ENCODE data around the gene WNT7B. TPM values are rescaled to one million over a fixed set of nuclear protein-coding genes. Genes with fewer than 3 reads are reported as not detected.

WNT7B gene
- total and polyA plus RNA-seq, 2 of the 8 experiments (the other 6 are each of a cell fraction or from before 2014, with no cell fraction given) = 0.14 to 0.24 TPM

- H3K79me2 ChIP-seq (ENCODE audit: control insufficient read depth in 1 of 2, insufficient read depth in 2 of 2, low read length in 2 of 2) = no peaks in the 10 kb centered on the region
- H4K8ac ChIP-seq (ENCODE audit: extremely low read depth, insufficient read depth, low read length) = peak overlapping the region; percentile 53; the same call in 1 of the 2 replicates
- H2BK15ac ChIP-seq (ENCODE audit: low read length) = peak overlapping the region; percentile 46; the same call in 1 of the 2 replicates
- peak overlapping the region; percentile 63 to 92 for H3K4me2 ChIP-seq (ENCODE audit: insufficient read depth in 1 of 2, low read depth in 2 of 2, low read length in 2 of 2)
- no peak overlapping the region for H3K56ac ChIP-seq (replicated peaks; ENCODE audit: insufficient read length, low read depth, low read length)
- H2BK5ac ChIP-seq (ENCODE audit: low read depth, low read length) = no peak overlapping the region; the same call in 1 of the 2 replicates
- H3K9me3 ChIP-seq (ENCODE audit: insufficient read depth in 2 of 2, low read depth in 1 of 2, low read length in 1 of 2) = peaks cover 5 to 14% of the 10 kb centered on the region in 2 experiments; a peak in 3 of 4 replicates
- DNase-seq (ENCODE audit: low read depth in 1 of 2, low spot score in 2 of 2) (no peak), FAIRE-seq (no peak)
- H3K4me1 ChIP-seq (replicated peaks in 1 of 4; ENCODE audit: control insufficient read depth in 3 of 4, insufficient read depth in 4 of 4, low read length in 3 of 4) = peaks cover 0 to 45% (median 31%) of the 10 kb centered on the region in 4 experiments; a peak in 6 of 7 replicates
- no peaks in the 10 kb centered on the region for H3K79me1 ChIP-seq (ENCODE audit: low read depth, low read length)
- H2BK120ac ChIP-seq (replicated peaks; ENCODE audit: low read depth, low read length) = no peak overlapping the region
- H4K20me1 ChIP-seq (replicated peaks in 1 of 2; ENCODE audit: control insufficient read depth in 1 of 2, insufficient read depth in 2 of 2, low read length in 2 of 2) = peaks cover 2 to 17% of the 10 kb centered on the region in 2 experiments
- peaks cover 5% of the 10 kb centered on the region; the same call in 1 of the 2 replicates for H3K23me2 ChIP-seq (ENCODE audit: low read depth, low read length)
- WGBS, 2 experiments (ENCODE audit: extremely low coverage in 1 of 2, insufficient coverage in 1 of 2, insufficient read length in 1 of 2, insufficient replicate concordance in 2 of 2, low coverage in 1 of 2, low lambda C conversion rate in 2 of 2, missing lambda C conversion rate in 1 of 2) = 5% methylated on average over 55 of the region's 66 CpGs; no CpG with 5 or more reads in 1 of the 2 experiments
- H2AFZ ChIP-seq (ENCODE audit: low read length) = no peak overlapping the region
- no peak overlapping the region for H3K4ac ChIP-seq (replicated peaks; ENCODE audit: insufficient read length, low read depth, low read length)
- H3K27me3 ChIP-seq (replicated peaks in 1 of 4; ENCODE audit: control insufficient read depth in 3 of 4, extremely low read depth in 1 of 4, insufficient read depth in 3 of 4, low read length in 3 of 4) = peaks cover 63 to 94% (median 89%) of the 10 kb centered on the region in 4 experiments
- no peak overlapping the region for H2AK5ac ChIP-seq (ENCODE audit: low read depth, low read length)
- peak overlapping the region; percentile 48 for H3K18ac ChIP-seq (ENCODE audit: extremely low read depth, low read length)
- no peak overlapping the region for H4K91ac ChIP-seq (replicated peaks; ENCODE audit: insufficient read length, low read length)
- POLR2A ChIA-PET (ENCODE audit: partially characterized antibody) = interaction anchor here (1.1 kb wide), 1 partner anchor 10 kb away, joined by 4 read pairs; no protein-coding TSS in a partner anchor
- peak overlapping the region; percentile 85; the same call in 1 of the 2 replicates for H2BK12ac ChIP-seq (ENCODE audit: low read depth, low read length)
- H4K5ac ChIP-seq (ENCODE audit: insufficient read length, low read depth, low read length) = no peak overlapping the region
- peak overlapping the region; percentile 5 to 58 (median 22); a peak in 7 of 8 replicates for H3K4me3 ChIP-seq (ENCODE audit: extremely low read depth in 1 of 4, insufficient read depth in 2 of 4, low read depth in 3 of 4, low read length in 4 of 4)
- H3K9ac ChIP-seq (replicated peaks in 1 of 4; ENCODE audit: extremely low read depth in 1 of 4, low read depth in 3 of 4, low read length in 3 of 4) = no peak overlapping the region
- peak overlapping the region; percentile 72; the same call in 1 of the 2 replicates for H2BK20ac ChIP-seq (ENCODE audit: low read length)
- no peak overlapping the region for H3K14ac ChIP-seq (ENCODE audit: insufficient read length)
- H3K36me3 ChIP-seq (ENCODE audit: control insufficient read depth in 2 of 4, insufficient read depth in 4 of 4, low read length in 3 of 4) = peaks cover 0 to 21% (median 0%) of the 10 kb centered on the region in 4 experiments; a peak in 3 of 8 replicates
- CTCF ChIA-PET (ENCODE audit: partially characterized antibody) = interaction anchor here (0.6 to 2.4 kb wide), 5 partner anchors 12 to 240 kb away, joined by 3 to 7 read pairs (median 4); no protein-coding TSS in a partner anchor
- no peak overlapping the region for H3K23ac ChIP-seq (ENCODE audit: insufficient read length)
- H3K27ac ChIP-seq (ENCODE audit: low read depth, low read length) = no peak overlapping the region
- TF ChIP-seq ZNF274 (IDR thresholded peaks at IDR 0.05; ENCODE audit: borderline replicate concordance, extremely low read depth, low read length) (no peak), SUZ12 (IDR thresholded peaks at IDR 0.05; ENCODE audit: low read length) (peak; percentile 82), POLR2AphosphoS5 (IDR thresholded peaks at IDR 0.05; ENCODE audit: low read depth, low read length) (no peak), EZH2 (IDR thresholded peaks at IDR 0.05; ENCODE audit: low read depth, low read length, severe bottlenecking) (peak; percentile 90), USF2 (IDR thresholded peaks at IDR 0.05; ENCODE audit: low read length) (no peak), YY1 (IDR thresholded peaks at IDR 0.05; ENCODE audit: low read depth, low read length) (no peak), MAX (IDR thresholded peaks at IDR 0.05) (peak; percentile 97), RBBP5 (IDR thresholded peaks at IDR 0.05; ENCODE audit: borderline replicate concordance, low read depth, low read length) (0 out of 2 replicates have a peak, but pooled peaks have one; percentile 45), KDM4A (IDR thresholded peaks at IDR 0.05; ENCODE audit: low read depth, low read length, severe bottlenecking) (peak; percentile 73)
Observed at GRCh38 chr22:45971408-45972028, 5.4 kb downstream of the WNT7B start.
